Breast epithelium (tissue), 3 donors: ENCODE data around the gene PLVAP.

ENCODE experiments used
- POLR2A ChIP-seq: fragments of 450-650 bp; IDR thresholded peaks from one replicate; pipeline ENCODE4 v1.6.1; 2016; ENCODE audit warnings: antibody characterized with exemption, mild to moderate bottlenecking, moderate library complexity
- POLR2AphosphoS5 ChIP-seq, 3 donors: sonication (generic); formaldehyde crosslinking; IDR thresholded peaks; one replicate each; pipeline ENCODE4 v1.6.1; 2017; ENCODE audit warnings: antibody characterized with exemption in 3 of 3
- TF ChIP-seq, protein P1 (sequence below), 3 donors: fragments of 450-650 bp; IDR thresholded peaks; one replicate each; pipeline ENCODE4 v1.5.1; 2016 to 2017; ENCODE audit warnings: antibody characterized with exemption in 3 of 3, mild to moderate bottlenecking in 3 of 3, moderate library complexity in 3 of 3

DNA sequence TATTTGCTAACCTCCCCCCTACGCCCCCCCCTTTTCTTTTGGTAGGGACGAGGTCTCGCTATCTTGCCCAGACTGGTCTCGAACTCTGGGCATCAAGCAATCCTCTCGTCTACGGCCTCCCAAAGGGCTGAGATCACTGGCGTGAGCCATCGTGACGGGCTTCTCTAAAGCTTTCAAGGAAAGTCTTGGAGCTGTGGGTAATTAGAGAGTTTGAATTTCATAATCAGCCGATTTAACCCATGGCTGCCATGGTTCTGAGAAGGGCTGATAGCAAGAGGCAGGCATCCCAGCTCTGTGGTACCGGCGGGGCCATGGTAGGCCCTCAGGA lies 73.2 kb downstream of the PLVAP start:
- TF ChIP-seq, protein P1, sequence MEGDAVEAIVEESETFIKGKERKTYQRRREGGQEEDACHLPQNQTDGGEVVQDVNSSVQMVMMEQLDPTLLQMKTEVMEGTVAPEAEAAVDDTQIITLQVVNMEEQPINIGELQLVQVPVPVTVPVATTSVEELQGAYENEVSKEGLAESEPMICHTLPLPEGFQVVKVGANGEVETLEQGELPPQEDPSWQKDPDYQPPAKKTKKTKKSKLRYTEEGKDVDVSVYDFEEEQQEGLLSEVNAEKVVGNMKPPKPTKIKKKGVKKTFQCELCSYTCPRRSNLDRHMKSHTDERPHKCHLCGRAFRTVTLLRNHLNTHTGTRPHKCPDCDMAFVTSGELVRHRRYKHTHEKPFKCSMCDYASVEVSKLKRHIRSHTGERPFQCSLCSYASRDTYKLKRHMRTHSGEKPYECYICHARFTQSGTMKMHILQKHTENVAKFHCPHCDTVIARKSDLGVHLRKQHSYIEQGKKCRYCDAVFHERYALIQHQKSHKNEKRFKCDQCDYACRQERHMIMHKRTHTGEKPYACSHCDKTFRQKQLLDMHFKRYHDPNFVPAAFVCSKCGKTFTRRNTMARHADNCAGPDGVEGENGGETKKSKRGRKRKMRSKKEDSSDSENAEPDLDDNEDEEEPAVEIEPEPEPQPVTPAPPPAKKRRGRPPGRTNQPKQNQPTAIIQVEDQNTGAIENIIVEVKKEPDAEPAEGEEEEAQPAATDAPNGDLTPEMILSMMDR (IDR thresholded peaks at IDR 0.05) = no peak
- no peak for TF ChIP-seq POLR2A
- TF ChIP-seq POLR2AphosphoS5 (IDR thresholded peaks at IDR 0.05) = no peak
